Osteoblast (primary cell): Measurements from ENCODE around the gene MCC. TPM values are rescaled to one million over a fixed set of nuclear protein-coding genes. Genes with fewer than 3 reads are reported as not detected.
A peak's percentile ranks its signal among the peaks of the same experiment; 100 is the strongest.

Source experiments
- DNase-seq: peaks from one replicate; pipeline ENCODE4 v3.0.0; 2011; ENCODE audit warnings: low spot score, mixed read lengths; ENCODE audit not compliant: insufficient read length; ENCODE audit errors: missing footprints
- H2AFZ ChIP-seq: 2 replicates; pipeline ENCODE4 v1.6.0; 2011; ENCODE audit warnings: mild to moderate bottlenecking, low read length
- H3K27ac ChIP-seq: 2 replicates; pipeline ENCODE4 v1.5.1; 2011; ENCODE audit warnings: mild to moderate bottlenecking, low read depth, low read length, moderate library complexity
- H3K27me3 ChIP-seq: 2 replicates; pipeline ENCODE4 v1.6.0; 2012; ENCODE audit warnings: mild to moderate bottlenecking, control low read depth, inconsistent platforms, low read length, moderate library complexity; ENCODE audit not compliant: insufficient read depth
- H3K36me3 ChIP-seq: 2 replicates; pipeline ENCODE4 v1.5.1; 2011; ENCODE audit warnings: mild to moderate bottlenecking, low read length, control low read depth, moderate library complexity; ENCODE audit not compliant: insufficient read depth
- H3K4me1 ChIP-seq: 2 replicates; pipeline ENCODE4 v1.5.1; 2011; ENCODE audit warnings: mild to moderate bottlenecking, low read length, control low read depth, moderate library complexity; ENCODE audit not compliant: insufficient read depth
- H3K4me2 ChIP-seq: 2 replicates; pipeline ENCODE4 v1.6.0; 2011; ENCODE audit warnings: mild to moderate bottlenecking, low read length; ENCODE audit not compliant: insufficient read depth
- H3K4me3 ChIP-seq: fragments of 200-600 bp; sonication (generic); 3 replicates; pipeline ENCODE4 v1.5.1; 2012; ENCODE audit warnings: mild to moderate bottlenecking, low read length, inconsistent platforms; ENCODE audit not compliant: insufficient read depth
- H3K79me2 ChIP-seq: 2 replicates; pipeline ENCODE4 v1.6.0; 2012; ENCODE audit warnings: mild to moderate bottlenecking, low read length, control low read depth, inconsistent platforms; ENCODE audit not compliant: insufficient read depth
- H3K9me3 ChIP-seq: 2 replicates; pipeline ENCODE4 v1.5.1; 2011; ENCODE audit warnings: low read depth, low read length, control low read depth
- H4K20me1 ChIP-seq: 2 replicates; pipeline ENCODE4 v1.6.0; 2012; ENCODE audit warnings: mild to moderate bottlenecking, low read length, control low read depth; ENCODE audit not compliant: insufficient read depth
- CTCF ChIP-seq: IDR thresholded peaks from 2 replicates; pipeline ENCODE4 v1.5.1; 2011; ENCODE audit warnings: mild to moderate bottlenecking, low read depth, low read length, moderate library complexity; ENCODE audit errors: extremely low read depth
- total RNA-seq: library from RNA; depleted of rRNA; stranded (reverse); fragments of >200 nt; gene quantifications from 2 replicates; pipeline ENCODE4 v1.2.3, GENCODE V29; 2012

Gene MCC
- total RNA-seq, 1 donor, result 45.6 TPM

DNA sequence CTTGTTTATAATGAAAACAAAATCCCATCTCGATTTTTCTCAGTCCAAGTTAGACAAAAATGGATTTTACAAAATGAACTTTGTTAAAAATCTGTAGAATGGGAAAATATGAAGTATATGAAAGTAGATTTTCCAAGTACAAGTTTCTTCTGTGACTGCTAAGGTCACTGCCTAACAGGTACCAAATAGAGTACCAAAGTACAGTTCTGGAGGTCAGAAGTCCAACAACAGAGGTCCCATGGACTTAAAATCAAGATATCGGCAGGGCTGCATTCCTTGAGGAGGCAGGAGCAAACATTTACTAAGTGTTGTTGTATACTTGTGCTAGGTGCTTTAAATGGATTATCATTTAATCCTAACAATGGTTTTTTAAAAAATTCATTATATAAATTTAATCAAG lies 31.2 kb upstream of the MCC start:
- H2AFZ ChIP-seq, result no peak overlapping the region
- H3K79me2 ChIP-seq, result peaks cover 73% of the 10 kb centered on the region
- DNase-seq, result no peak
- no peak for TF ChIP-seq CTCF
- H3K4me1 ChIP-seq, result peaks cover 13% of the 10 kb centered on the region
- no peak overlapping the region for H3K27ac ChIP-seq
- no peaks in the 10 kb centered on the region for H3K36me3 ChIP-seq
- H3K4me3 ChIP-seq, result no peak overlapping the region
- no peaks in the 10 kb centered on the region for H3K9me3 ChIP-seq
- H4K20me1 ChIP-seq, result peaks cover 5% of the 10 kb centered on the region
- no peak overlapping the region for H3K4me2 ChIP-seq
- no peaks in the 10 kb centered on the region for H3K27me3 ChIP-seq

GRCh38 chr5:113518884-113519283 lies 30.6 kb upstream of the MCC start:
- Histone ChIP-seq H3K4me1 (peaks cover 16% of the 10 kb centered on the region), H2AFZ (no peak overlapping the region), H3K4me3 (no peak overlapping the region), H4K20me1 (peaks cover 8% of the 10 kb centered on the region), H3K9me3 (no peaks in the 10 kb centered on the region), H3K79me2 (peaks cover 75% of the 10 kb centered on the region), H3K27me3 (no peaks in the 10 kb centered on the region), H3K4me2 (no peak overlapping the region), H3K36me3 (no peaks in the 10 kb centered on the region), H3K27ac (no peak overlapping the region)
- no peak for TF ChIP-seq CTCF
- no peak for DNase-seq

- Histone ChIP-seq H4K20me1 (peaks cover 4% of the 10 kb centered on the region), H2AFZ (peak overlapping the region; percentile 97), H3K27ac (peak overlapping the region; percentile 96), H3K4me2 (peak overlapping the region; percentile 100), H3K79me2 (peaks cover 54% of the 10 kb centered on the region), H3K9me3 (no peaks in the 10 kb centered on the region), H3K27me3 (no peaks in the 10 kb centered on the region), H3K36me3 (no peaks in the 10 kb centered on the region), H3K4me1 (peaks cover 11% of the 10 kb centered on the region), H3K4me3 (peak overlapping the region; percentile 94)
- no peak for TF ChIP-seq CTCF
- no peak for DNase-seq
These were observed 26.0 kb upstream of the MCC start for GRCh38 chr5:113514289-113514635.

- Histone ChIP-seq H3K4me3 (peak within 1 kb of the TSS; percentile 94), H3K36me3 (no peaks in the 10 kb centered on the region), H3K4me2 (peak within 1 kb of the TSS; percentile 100), H3K9me3 (no peaks in the 10 kb centered on the region), H3K27ac (peak within 1 kb of the TSS; percentile 96), H4K20me1 (peaks cover 4% of the 10 kb centered on the region), H3K27me3 (no peaks in the 10 kb centered on the region), H3K4me1 (peaks cover 11% of the 10 kb centered on the region), H2AFZ (peak within 1 kb of the TSS; percentile 97), H3K79me2 (peaks cover 49% of the 10 kb centered on the region)
- peak; percentile 89 for DNase-seq
- TF ChIP-seq CTCF, result peak; percentile 21
These were observed 25.4 kb upstream of the MCC start, which contains the start of gene YTHDC2 for GRCh38 chr5:113513384-113514288. TSS of gene YTHDC2 (plus strand) at chr5:113513694. CDS start at chr5:113513896, 202 bp downstream.
